SK-N-SH (cell line): Measurements from ENCODE around the gene OR1I1. TPM values are rescaled to one million over a fixed set of nuclear protein-coding genes. Genes with fewer than 3 reads are reported as not detected.

Source experiments
- CTCF ChIA-PET: fragments of 300-600, 350-600 bp; formaldehyde crosslinking; extraction: SDS; loops from one replicate; lab custom pipeline; 2021; lab: Yijun Ruan, JAX
- POLR2A ChIA-PET: fragments of 350-600 bp; sonication (Branson Sonifier 250); formaldehyde crosslinking; extraction: SDS; loops from one replicate; lab custom pipeline; 2020; ENCODE audit warnings: antibody characterized with exemption, inconsistent platforms; lab: Yijun Ruan, JAX
- DNase-seq: peaks from one replicate; pipeline ENCODE4 v3.0.0; 2012
- H2AFZ ChIP-seq: fragments of 200-600 bp; sonication (generic); 2 replicates; pipeline ENCODE4 v1.8.1; 2016; ENCODE audit warnings: antibody characterized with exemption, mild to moderate bottlenecking, low read depth
- H3F3A ChIP-seq: fragments of 200-600 bp; sonication (generic); replicated peaks from 2 replicates; pipeline ENCODE3; 2016; ENCODE audit warnings: antibody characterized with exemption, mild to moderate bottlenecking; ENCODE audit not compliant: insufficient read depth
- H3K27ac ChIP-seq, 2 experiments: fragments of 200-500 bp in 1 of 2; fragments of 200-600 bp in 1 of 2; sonication (Bioruptor generic) in 1 of 2; sonication (generic), shearing (Covaris generic) in 1 of 2; 2 replicates each; pipeline versions ENCODE4 v1.5.1 to v1.6.1; 2014 to 2016; ENCODE audit warnings: low read depth in 2 of 2, inconsistent platforms in 1 of 2, low read length in 1 of 2, mild to moderate bottlenecking in 1 of 2, mixed read lengths in 1 of 2
- H3K27me3 ChIP-seq: fragments of 200-600 bp; sonication (generic), shearing (Covaris generic); 2 replicates; pipeline ENCODE4 v1.6.1; 2016; ENCODE audit warnings: mixed run types; ENCODE audit not compliant: insufficient read depth
- H3K36me3 ChIP-seq, 2 experiments: fragments of 200-500 bp in 1 of 2; fragments of 200-600 bp in 1 of 2; sonication (Bioruptor generic) in 1 of 2; sonication (generic) in 1 of 2; replicated peaks in 1 of 2; 2 replicates each; pipeline versions ENCODE3 to v1.5.1; 2014 to 2016; ENCODE audit warnings: low read length in 1 of 2, mild to moderate bottlenecking in 1 of 2; ENCODE audit not compliant: insufficient read depth in 2 of 2, control insufficient read depth in 1 of 2
- H3K4me1 ChIP-seq, 2 experiments: fragments of 200-500 bp in 1 of 2; fragments of 200-600 bp in 1 of 2; sonication (Bioruptor generic) in 1 of 2; sonication (generic), shearing (Covaris generic) in 1 of 2; 2 replicates each; pipeline versions ENCODE4 v1.5.1 to v1.6.1; 2014 to 2016; ENCODE audit warnings: low read depth in 1 of 2, low read length in 1 of 2, mixed run types in 1 of 2; ENCODE audit not compliant: insufficient read depth in 2 of 2, control insufficient read depth in 1 of 2
- H3K4me2 ChIP-seq: fragments of 200-600 bp; sonication (generic), shearing (Covaris generic); 2 replicates; pipeline ENCODE4 v1.6.1; 2017; ENCODE audit warnings: mixed run types
- H3K4me3 ChIP-seq, 2 experiments: fragments of 200-500 bp in 1 of 2; fragments of 200-600 bp in 1 of 2; sonication (Bioruptor generic) in 1 of 2; sonication (generic), shearing (Covaris generic) in 1 of 2; 2 replicates each; pipeline versions ENCODE4 v1.5.1 to v1.8.1; 2014 to 2016; ENCODE audit warnings: low read depth in 2 of 2, inconsistent platforms in 1 of 2, low read length in 1 of 2, mild to moderate bottlenecking in 1 of 2, mixed read lengths in 1 of 2, moderate library complexity in 1 of 2
- H3K79me2 ChIP-seq: fragments of 200-600 bp; sonication (generic); 2 replicates; pipeline ENCODE4 v1.8.1; 2017; ENCODE audit warnings: mild to moderate bottlenecking; ENCODE audit not compliant: insufficient read depth
- H3K9ac ChIP-seq: fragments of 200-600 bp; sonication (generic); 2 replicates; pipeline ENCODE4 v1.6.1; 2017; ENCODE audit warnings: mixed run types
- H3K9me2 ChIP-seq: fragments of 200-600 bp; sonication (generic); 2 replicates; pipeline ENCODE4 v1.6.1; 2017; ENCODE audit warnings: mixed run types
- H3K9me3 ChIP-seq: fragments of 200-600 bp; sonication (generic); 2 replicates; pipeline ENCODE4 v1.6.1; 2017; ENCODE audit warnings: mixed run types, mild to moderate bottlenecking, moderate library complexity
- H4K20me1 ChIP-seq: fragments of 200-600 bp; sonication (generic); 2 replicates; pipeline ENCODE4 v1.6.1; 2017; ENCODE audit warnings: mild to moderate bottlenecking, mixed run types; ENCODE audit not compliant: insufficient read depth
- ELF1 ChIP-seq: IDR thresholded peaks from 2 replicates; pipeline ENCODE4 v1.4.0; 2012
- EP300 ChIP-seq, 2 experiments: IDR thresholded peaks; 2 replicates each; pipeline versions ENCODE4 v1.4.0 to v1.6.1; 2012; ENCODE audit warnings: borderline replicate concordance in 1 of 2, low read depth in 1 of 2, low read length in 1 of 2
- FOXJ3 ChIP-seq: sonication (generic); formaldehyde crosslinking; IDR thresholded peaks from 2 replicates; pipeline ENCODE4 v1.5.1; 2020; ENCODE audit warnings: mild to moderate bottlenecking, missing genetic modification reagents
- GABPA ChIP-seq: IDR thresholded peaks from 2 replicates; pipeline ENCODE4 v1.4.0; 2012; ENCODE audit warnings: low read depth, mild to moderate bottlenecking
- JUND ChIP-seq: IDR thresholded peaks from 2 replicates; pipeline ENCODE4 v1.4.0; 2012
- MEF2A ChIP-seq: IDR thresholded peaks from 2 replicates; pipeline ENCODE4 v1.4.0; 2012; ENCODE audit warnings: low read depth, borderline replicate concordance
- NRF1 ChIP-seq: IDR thresholded peaks from 2 replicates; pipeline ENCODE4 v1.6.1; 2012; ENCODE audit warnings: low read depth, mild to moderate bottlenecking, low read length
- RAD21 ChIP-seq: IDR thresholded peaks from 2 replicates; pipeline ENCODE4 v1.6.1; 2012; ENCODE audit warnings: mild to moderate bottlenecking, low read length
- RCOR1 ChIP-seq: fragments of 150-350 bp; IDR thresholded peaks from 2 replicates; pipeline ENCODE4 v1.6.1; 2017; ENCODE audit warnings: antibody characterized with exemption, low read length
- REST ChIP-seq: IDR thresholded peaks from 2 replicates; pipeline ENCODE4 v1.6.1; 2012; ENCODE audit warnings: mild to moderate bottlenecking, low read depth, low read length, moderate library complexity
- SIN3A ChIP-seq: IDR thresholded peaks from 2 replicates; pipeline ENCODE4 v1.6.1; 2012; ENCODE audit warnings: low read depth, mild to moderate bottlenecking, low read length, moderate library complexity, borderline replicate concordance
- TAF1 ChIP-seq: IDR thresholded peaks from 2 replicates; pipeline ENCODE4 v1.6.1; 2012; ENCODE audit warnings: low read depth, mild to moderate bottlenecking, low read length, moderate library complexity, borderline replicate concordance
- TCF12 ChIP-seq: IDR thresholded peaks from 2 replicates; pipeline ENCODE4 v1.4.0; 2012
- ZBTB33 ChIP-seq: IDR thresholded peaks from 2 replicates; pipeline ENCODE4 v1.4.0; 2012; ENCODE audit warnings: low read depth, borderline replicate concordance
- WGBS: methylation state at CpG from one replicate; pipeline ENCODE4 v1.1.6; 2017; ENCODE audit warnings: low lambda C conversion rate; 5-methylcytosine and 5-hydroxymethylcytosine counted together
- polyA plus RNA-seq, 3 experiments: library from polyadenylated mRNA; depleted of rRNA; stranded (reverse); fragments of >200 nt; gene quantifications; 2 replicates each; pipeline ENCODE4 v1.2.3, GENCODE V29; 2012
- TF ChIP-seq, protein P1 (sequence below): IDR thresholded peaks from 2 replicates; pipeline ENCODE4 v1.4.0; 2012; ENCODE audit warnings: low read depth
- TF ChIP-seq, protein P2 (sequence below): fragments of 200-600 bp; sonication (generic); IDR thresholded peaks from 2 replicates; pipeline ENCODE4 v1.6.1; 2017; ENCODE audit warnings: antibody characterized with exemption, mild to moderate bottlenecking, moderate library complexity

The OR1I1 gene
- polyA plus RNA-seq, 1 of the 3 experiments (the other 2 are of a cell fraction) = not detected

DNA sequence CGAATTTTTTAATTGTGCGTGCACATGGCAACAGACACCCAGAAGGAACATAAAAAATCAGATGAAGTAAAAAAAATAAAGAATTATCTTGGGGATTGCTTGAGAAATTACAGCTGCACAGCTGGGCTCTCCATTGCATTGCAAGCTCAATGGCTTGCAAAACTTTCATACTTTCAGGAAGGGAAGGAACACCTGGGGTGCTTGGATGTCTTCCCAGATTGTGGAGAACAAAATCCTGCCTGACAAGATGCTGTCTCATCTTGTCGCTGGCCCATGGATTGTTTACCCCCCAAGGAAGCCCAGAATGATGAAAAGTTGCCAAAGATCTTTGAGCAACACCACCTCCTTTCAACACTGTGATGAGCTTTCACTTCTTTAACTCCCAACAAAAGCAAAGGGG, 43.7 kb upstream of the OR1I1 start:
- Histone ChIP-seq H2AFZ (no peak overlapping the region), H3K4me2 (no peak overlapping the region), H3K36me3 (no peaks in the 10 kb centered on the region), H3K27ac (no peak overlapping the region), H3K4me1 (no peaks in the 10 kb centered on the region), H3K9ac (no peak overlapping the region), H3K9me3 (no peaks in the 10 kb centered on the region), H3K79me2 (no peaks in the 10 kb centered on the region), H3K4me3 (no peak overlapping the region), H3K9me2 (no peaks in the 10 kb centered on the region), H4K20me1 (no peaks in the 10 kb centered on the region), H3K27me3 (peaks cover 6% of the 10 kb centered on the region; the same call in 1 of the 2 replicates), H3F3A (no peaks in the 10 kb centered on the region)
- ChIA-PET CTCF (interaction anchor here (0.9 kb wide), 1 partner anchor 12 kb away, joined by 4 read pairs; no protein-coding TSS in a partner anchor), POLR2A (no interaction called here)
- DNase-seq = no peak
- WGBS = 0% methylated on average over 3 of the region's 3 CpGs
- TF ChIP-seq GABPA (no peak), NRF1 (no peak), MEF2A (no peak), RCOR1 (no peak), SIN3A (no peak), FOXJ3 (CRISPR knock-in tag) (no peak), EP300 (IDR thresholded peaks at IDR 0.05; ENCODE audit: borderline replicate concordance in 1 of 2, low read depth in 1 of 2, low read length in 1 of 2) (no peak)

DNA sequence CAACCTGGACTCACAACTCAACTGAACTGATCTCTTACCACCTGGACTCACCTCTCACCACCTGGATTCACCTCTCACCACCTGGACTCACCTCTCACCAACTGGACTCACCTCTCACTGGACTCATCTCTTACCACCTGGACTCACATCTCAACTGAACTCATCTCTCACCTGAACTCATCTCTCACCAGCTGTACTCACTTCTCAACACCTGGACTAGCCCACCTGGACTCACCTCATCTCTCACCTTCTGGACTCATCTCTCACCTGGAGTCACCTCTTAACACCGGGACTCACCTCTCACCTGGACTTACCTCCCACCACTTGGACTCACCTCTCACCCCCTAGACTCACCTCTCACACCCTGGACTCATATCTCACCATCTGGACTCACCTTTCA, 40.0 kb upstream of the OR1I1 start:
- 0% methylated on average over 1 of the region's 1 CpG for WGBS
- H3K27me3 ChIP-seq = peaks cover 3% of the 10 kb centered on the region; the same call in 1 of the 2 replicates
- H3K9me2 ChIP-seq = no peaks in the 10 kb centered on the region
- H3K27ac ChIP-seq = no peak overlapping the region
- DNase-seq = no peak
- H3K36me3 ChIP-seq = no peaks in the 10 kb centered on the region
- no peak overlapping the region for H2AFZ ChIP-seq
- H3K4me1 ChIP-seq = no peaks in the 10 kb centered on the region
- H4K20me1 ChIP-seq = no peaks in the 10 kb centered on the region
- H3K4me2 ChIP-seq = no peak overlapping the region
- no peaks in the 10 kb centered on the region for H3F3A ChIP-seq
- H3K9ac ChIP-seq = no peak overlapping the region
- H3K9me3 ChIP-seq = no peaks in the 10 kb centered on the region
- POLR2A ChIA-PET = no interaction called here
- CTCF ChIA-PET = no interaction called here
- H3K79me2 ChIP-seq = no peaks in the 10 kb centered on the region
- H3K4me3 ChIP-seq = no peak overlapping the region
- no peak for TF ChIP-seq RAD21

GRCh38 chr19:15042826-15043225, 39.2 kb upstream of the OR1I1 start:
- DNase-seq = no peak
- ChIA-PET POLR2A (no interaction called here), CTCF (no interaction called here)
- no peak overlapping the region for H3K9ac ChIP-seq
- no peaks in the 10 kb centered on the region for H4K20me1 ChIP-seq
- no peaks in the 10 kb centered on the region for H3K79me2 ChIP-seq
- H3K27ac ChIP-seq = no peak overlapping the region
- H3K4me3 ChIP-seq = no peak overlapping the region
- 16% methylated on average over 2 of the region's 2 CpGs for WGBS
- H3K27me3 ChIP-seq = peaks cover 10% of the 10 kb centered on the region; the same call in 1 of the 2 replicates
- no peaks in the 10 kb centered on the region for H3F3A ChIP-seq
- H3K36me3 ChIP-seq = no peaks in the 10 kb centered on the region
- no peak overlapping the region for H2AFZ ChIP-seq
- no peaks in the 10 kb centered on the region for H3K9me3 ChIP-seq
- H3K4me1 ChIP-seq = no peaks in the 10 kb centered on the region
- no peaks in the 10 kb centered on the region for H3K9me2 ChIP-seq
- no peak overlapping the region for H3K4me2 ChIP-seq
- TF ChIP-seq RCOR1 (no peak), REST (no peak), ZBTB33 (no peak), JUND (no peak), GABPA (no peak), TAF1 (no peak), TCF12 (no peak), ELF1 (no peak)
- TF ChIP-seq, protein P1, sequence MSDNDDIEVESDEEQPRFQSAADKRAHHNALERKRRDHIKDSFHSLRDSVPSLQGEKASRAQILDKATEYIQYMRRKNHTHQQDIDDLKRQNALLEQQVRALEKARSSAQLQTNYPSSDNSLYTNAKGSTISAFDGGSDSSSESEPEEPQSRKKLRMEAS = no peak
- TF ChIP-seq, protein P2, sequence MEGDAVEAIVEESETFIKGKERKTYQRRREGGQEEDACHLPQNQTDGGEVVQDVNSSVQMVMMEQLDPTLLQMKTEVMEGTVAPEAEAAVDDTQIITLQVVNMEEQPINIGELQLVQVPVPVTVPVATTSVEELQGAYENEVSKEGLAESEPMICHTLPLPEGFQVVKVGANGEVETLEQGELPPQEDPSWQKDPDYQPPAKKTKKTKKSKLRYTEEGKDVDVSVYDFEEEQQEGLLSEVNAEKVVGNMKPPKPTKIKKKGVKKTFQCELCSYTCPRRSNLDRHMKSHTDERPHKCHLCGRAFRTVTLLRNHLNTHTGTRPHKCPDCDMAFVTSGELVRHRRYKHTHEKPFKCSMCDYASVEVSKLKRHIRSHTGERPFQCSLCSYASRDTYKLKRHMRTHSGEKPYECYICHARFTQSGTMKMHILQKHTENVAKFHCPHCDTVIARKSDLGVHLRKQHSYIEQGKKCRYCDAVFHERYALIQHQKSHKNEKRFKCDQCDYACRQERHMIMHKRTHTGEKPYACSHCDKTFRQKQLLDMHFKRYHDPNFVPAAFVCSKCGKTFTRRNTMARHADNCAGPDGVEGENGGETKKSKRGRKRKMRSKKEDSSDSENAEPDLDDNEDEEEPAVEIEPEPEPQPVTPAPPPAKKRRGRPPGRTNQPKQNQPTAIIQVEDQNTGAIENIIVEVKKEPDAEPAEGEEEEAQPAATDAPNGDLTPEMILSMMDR = no peak
